HCT116 (cell line): ENCODE data around the gene PARVA. TPM values are rescaled to one million over a fixed set of nuclear protein-coding genes. Genes with fewer than 3 reads are reported as not detected.

Experiments
- ATAC-seq: fragments of 200-7000 bp; cut with Tn5 transposase; 2 replicates; pipeline ENCODE4 v1.9.1; 2020; ENCODE audit warnings: mild to moderate bottlenecking, moderate library complexity
- BruUV-seq: library from RNA; stranded (reverse); fragments of 400-500 nt; replicated peaks from 2 replicates; lab custom pipeline; 2021; lab: Mats Ljungman, UMichigan
- CTCF ChIA-PET: fragments of 300-600 bp; sonication (Branson Sonifier 250); formaldehyde crosslinking; loops from one replicate; lab custom pipeline; 2021; ENCODE audit warnings: antibody characterized with exemption; lab: Charles Lee
- POLR2A ChIA-PET: fragments of 300-600, 350-600 bp; sonication (Branson Sonifier 250); formaldehyde crosslinking; loops from one replicate; lab custom pipeline; 2021; ENCODE audit warnings: antibody characterized with exemption; lab: Charles Lee
- RAD21 ChIA-PET, 2 experiments: fragments of 300-600 bp; sonication (Branson Sonifier 250); formaldehyde crosslinking; loops; one replicate each; lab custom pipeline; 2023; ENCODE audit warnings: low total read pairs in 2 of 2; ENCODE audit not compliant: uncharacterized antibody in 2 of 2, unreplicated experiment in 2 of 2, low non-redundant PET in 1 of 2; lab: Charles Lee
- DNase-seq: peaks from one replicate; pipeline ENCODE4 v3.0.0-alpha.2; 2010; ENCODE audit warnings: low read depth, low spot score
- H2AFZ ChIP-seq: fragments of 200-600 bp; shearing (Covaris generic), sonication (generic); 2 replicates; pipeline ENCODE4 v1.6.1; 2017; ENCODE audit warnings: low read depth, mixed run types, mixed read lengths, antibody characterized with exemption, low read length; ENCODE audit not compliant: poor library complexity, severe bottlenecking
- H3K27ac ChIP-seq: 2 replicates; pipeline ENCODE4 v1.5.1; 2012; ENCODE audit warnings: low read depth, low read length
- H3K27me3 ChIP-seq: fragments of 200-600 bp; sonication (generic); 2 replicates; pipeline ENCODE4 v1.6.1; 2016; ENCODE audit warnings: mixed run types, low read length, mixed read lengths; ENCODE audit not compliant: insufficient read depth
- H3K36me3 ChIP-seq, 2 experiments: fragments of 200-500 bp in 1 of 2; fragments of 200-600 bp in 1 of 2; sonication (Bioruptor generic) in 1 of 2; sonication (generic) in 1 of 2; 2 replicates each; pipeline versions ENCODE4 v1.5.1 to v1.6.1; 2014 to 2016; ENCODE audit warnings: low read length in 2 of 2, inconsistent platforms in 1 of 2, mixed read lengths in 1 of 2, mixed run types in 1 of 2; ENCODE audit not compliant: insufficient read depth in 2 of 2, control insufficient read depth in 1 of 2
- H3K4me1 ChIP-seq, 2 experiments: fragments of 200-600 bp in 1 of 2; sonication (generic) in 1 of 2; 2 replicates each; pipeline versions ENCODE4 v1.5.1 to v1.6.1; 2012 to 2017; ENCODE audit warnings: low read length in 2 of 2, inconsistent platforms in 1 of 2, mild to moderate bottlenecking in 1 of 2, mixed read lengths in 1 of 2, mixed run types in 1 of 2, moderate library complexity in 1 of 2; ENCODE audit not compliant: insufficient read depth in 2 of 2, control insufficient read depth in 1 of 2
- H3K4me2 ChIP-seq: fragments of 200-600 bp; sonication (generic); 2 replicates; pipeline ENCODE4 v1.6.1; 2017; ENCODE audit warnings: mixed run types, low read length, mixed read lengths
- H3K4me3 ChIP-seq, 2 experiments: fragments of 200-600 bp in 1 of 2; sonication (generic) in 1 of 2; replicated peaks in 1 of 2; 2 replicates each; pipeline ENCODE4 v1.5.1; 2011 to 2016; ENCODE audit warnings: low read length in 2 of 2, control low read depth in 1 of 2, low read depth in 1 of 2, mild to moderate bottlenecking in 1 of 2, mixed read lengths in 1 of 2, mixed run types in 1 of 2
- H3K79me2 ChIP-seq: fragments of 200-600 bp; sonication (generic); 2 replicates; pipeline ENCODE4 v1.6.1; 2017; ENCODE audit warnings: mild to moderate bottlenecking, mixed run types, low read length, moderate library complexity, mixed read lengths; ENCODE audit not compliant: insufficient read depth
- H3K9ac ChIP-seq: fragments of 200-600 bp; sonication (generic); 2 replicates; pipeline ENCODE4 v1.6.1; 2016; ENCODE audit warnings: low read length, mixed read lengths
- H3K9me2 ChIP-seq: fragments of 200-600 bp; sonication (generic), shearing (Covaris generic); 2 replicates; pipeline ENCODE4 v1.6.1; 2017; ENCODE audit warnings: mixed run types, mild to moderate bottlenecking, moderate library complexity; ENCODE audit not compliant: insufficient read depth
- H3K9me3 ChIP-seq, 2 experiments: fragments of 200-500 bp in 1 of 2; fragments of 200-600 bp in 1 of 2; sonication (Bioruptor generic) in 1 of 2; sonication (generic) in 1 of 2; 2 replicates each; pipeline ENCODE4 v1.6.1; 2014 to 2017; ENCODE audit warnings: low read length in 2 of 2, mixed read lengths in 2 of 2, inconsistent platforms in 1 of 2, low read depth in 1 of 2, mild to moderate bottlenecking in 1 of 2, mixed run types in 1 of 2, moderate library complexity in 1 of 2; ENCODE audit not compliant: control insufficient read depth in 1 of 2, insufficient read depth in 1 of 2
- H4K20me1 ChIP-seq: fragments of 200-600 bp; sonication (generic), shearing (Covaris generic); 2 replicates; pipeline ENCODE4 v1.6.1; 2017; ENCODE audit warnings: mixed run types, mild to moderate bottlenecking, moderate library complexity; ENCODE audit not compliant: insufficient read depth
- ATF3 ChIP-seq: IDR thresholded peaks from 2 replicates; pipeline ENCODE4 v1.6.1; 2012
- CBX3 ChIP-seq: IDR thresholded peaks from 2 replicates; pipeline ENCODE4 v1.6.1; 2012; ENCODE audit warnings: low read depth
- CEBPB ChIP-seq: IDR thresholded peaks from 2 replicates; pipeline ENCODE4 v1.6.1; 2012; ENCODE audit warnings: low read depth
- CTCF ChIP-seq, 3 experiments: fragments of 200-600 bp in 1 of 3; sonication (generic) in 1 of 3; IDR thresholded peaks in 2 of 3; conservative IDR thresholded peaks in 1 of 3; 2 replicates each; pipeline ENCODE4 v1.5.1; 2012 to 2017; ENCODE audit warnings: low read depth in 2 of 3, low read length in 2 of 3, antibody characterized with exemption in 1 of 3, borderline replicate concordance in 1 of 3, control low read depth in 1 of 3, mild to moderate bottlenecking in 1 of 3, mixed read lengths in 1 of 3, mixed run types in 1 of 3, moderate library complexity in 1 of 3; ENCODE audit not compliant: insufficient read depth in 1 of 3
- EGR1 ChIP-seq: IDR thresholded peaks from 2 replicates; pipeline ENCODE4 v1.6.1; 2012; ENCODE audit warnings: low read depth
- ELF1 ChIP-seq: IDR thresholded peaks from 2 replicates; pipeline ENCODE4 v1.6.1; 2012; ENCODE audit warnings: low read depth, borderline replicate concordance
- EZH2phosphoT487 ChIP-seq: fragments of 200-600 bp; IDR thresholded peaks from 2 replicates; pipeline ENCODE4 v1.6.1; 2018; ENCODE audit warnings: antibody characterized with exemption, borderline replicate concordance
- FOSL1 ChIP-seq: IDR thresholded peaks from 2 replicates; pipeline ENCODE4 v1.6.1; 2012; ENCODE audit warnings: low read depth
- MAX ChIP-seq: IDR thresholded peaks from 2 replicates; pipeline ENCODE4 v1.6.1; 2012
- POLR2A ChIP-seq: IDR thresholded peaks from 2 replicates; pipeline ENCODE4 v1.7.0; 2011; ENCODE audit warnings: borderline replicate concordance; ENCODE audit not compliant: insufficient read depth, insufficient read length; ENCODE audit errors: extremely low read depth
- RAD21 ChIP-seq: IDR thresholded peaks from 2 replicates; pipeline ENCODE4 v1.6.1; 2012; ENCODE audit warnings: low read depth, mild to moderate bottlenecking
- REST ChIP-seq: IDR thresholded peaks from 2 replicates; pipeline ENCODE4 v1.6.1; 2012; ENCODE audit warnings: low read depth
- ZBTB33 ChIP-seq: IDR thresholded peaks from 2 replicates; pipeline ENCODE4 v1.6.1; 2011; ENCODE audit warnings: mild to moderate bottlenecking, low read length, moderate library complexity; ENCODE audit not compliant: insufficient replicate concordance; ENCODE audit errors: extremely low read depth
- ZFX ChIP-seq: fragments of 450-650 bp; IDR thresholded peaks from 2 replicates; pipeline ENCODE4 v1.6.1; 2017
- intact Hi-C: fragments of 100-400 bp; cut with micrococcal nuclease; formaldehyde crosslinking; loops from 2 replicates; pipeline ENCODE4 v1.10.0; 2022
- total RNA-seq: library from RNA; stranded (reverse); gene quantifications from one replicate; pipeline ENCODE4 v1.2.1, GENCODE V29; 2021; ENCODE audit not compliant: unreplicated experiment

Gene PARVA
- total RNA-seq, 1 experiment from 2014 or later = 18.4 TPM

- TF ChIP-seq MAX = no peak
- no peak for TF ChIP-seq ATF3
- TF ChIP-seq ZBTB33 = no peak
- no peak for TF ChIP-seq CEBPB
- no peak for TF ChIP-seq REST
- TF ChIP-seq EZH2phosphoT487 = no peak
- TF ChIP-seq EGR1 = no peak
- TF ChIP-seq POLR2A = no peak
- TF ChIP-seq CTCF (IDR thresholded peaks at IDR 0.05 in 2 of 3, conservative IDR thresholded peaks at IDR 0.05 in 1 of 3; ENCODE audit: borderline replicate concordance in 1 of 3, insufficient read depth in 1 of 3, low read depth in 2 of 3, low read length in 2 of 3) = no peak
- no peak for TF ChIP-seq ELF1
- TF ChIP-seq ZFX = no peak
- TF ChIP-seq FOSL1 = no peak
- no peak for TF ChIP-seq RAD21
- TF ChIP-seq CBX3 = no peak
- POLR2A ChIA-PET = no interaction called here
Measured at GRCh38 chr11:12434325-12434654, 56.9 kb downstream of the PARVA start.

More at GRCh38 chr11:12434325-12434654, 56.9 kb downstream of the PARVA start:
- Histone ChIP-seq H3K4me3 (no peak overlapping the region), H3K9me2 (no peaks in the 10 kb centered on the region), H3K27me3 (no peaks in the 10 kb centered on the region), H3K9ac (no peak overlapping the region), H3K79me2 (no peaks in the 10 kb centered on the region), H4K20me1 (no peaks in the 10 kb centered on the region), H3K4me2 (no peak overlapping the region), H3K27ac (no peak overlapping the region), H2AFZ (no peak overlapping the region), H3K4me1 (peaks cover 8 to 13% of the 10 kb centered on the region in 2 experiments; a peak in 3 of 4 replicates), H3K9me3 (no peaks in the 10 kb centered on the region), H3K36me3 (no peaks in the 10 kb centered on the region)
- intact Hi-C loops = no loop called here
- RAD21 ChIA-PET = no interaction called here
- ATAC-seq (no peak), DNase-seq (no peak)
- BruUV-seq = no TSS peak
- CTCF ChIA-PET = no interaction called here
